Uterus (tissue), 4 donors: ENCODE measurements around the gene ARPP19. TPM values are rescaled to one million over a fixed set of nuclear protein-coding genes. Genes with fewer than 3 reads are reported as not detected.

ENCODE experiments used
- DNase-seq, 2 donors: peaks; one replicate each; pipeline ENCODE4 v3.0.0-alpha.2; 2019 to 2020
- H3K27ac ChIP-seq, 2 donors: fragments of 200-600 bp; sonication (generic); 1 replicate in 1 of 2; 2 replicates in 1 of 2; pipeline ENCODE4 v1.5.1; 2016 to 2018
- H3K27me3 ChIP-seq, 2 donors: fragments of 200-600 bp; sonication (generic); one replicate each; pipeline ENCODE4 v1.5.1; 2018 to 2019; ENCODE audit warnings: control low read depth in 1 of 2
- H3K36me3 ChIP-seq, 2 donors: fragments of 200-600 bp; sonication (generic); one replicate each; pipeline ENCODE4 v1.5.1; 2019; ENCODE audit warnings: control low read depth in 1 of 2
- H3K4me1 ChIP-seq, 2 donors: fragments of 200-600 bp; sonication (generic); one replicate each; pipeline ENCODE4 v1.5.1; 2018 to 2019; ENCODE audit warnings: control low read depth in 1 of 2
- H3K4me3 ChIP-seq, 2 donors: fragments of 200-600 bp; sonication (generic); 1 replicate in 1 of 2; 2 replicates in 1 of 2; pipeline ENCODE4 v1.5.1; 2018 to 2019; ENCODE audit warnings: mild to moderate bottlenecking in 1 of 2
- H3K9me3 ChIP-seq, 2 donors: fragments of 200-600 bp; sonication (generic); one replicate each; pipeline ENCODE4 v1.5.1; 2019; ENCODE audit warnings: control low read depth in 1 of 2
- POLR2A ChIP-seq, 2 donors: fragments of 450-650 bp; IDR thresholded peaks; one replicate each; pipeline ENCODE4 v1.6.1; 2016; ENCODE audit warnings: antibody characterized with exemption in 2 of 2, mild to moderate bottlenecking in 1 of 2, moderate library complexity in 1 of 2
- intact Hi-C: fragments of 100-400 bp; cut with DNase I; formaldehyde crosslinking; loops from one replicate; pipeline ENCODE4 v1.15.1; 2023; ENCODE audit warnings: low total_unique reads
- total RNA-seq, 4 donors: library from RNA; depleted of rRNA in 3 of 4; stranded (reverse); fragments of >200 nt in 3 of 4; gene quantifications; one replicate each; pipeline versions ENCODE4 v1.1.0 to v1.2.4, GENCODE V29; 2014 to 2023
- TF ChIP-seq, protein P1 (sequence below), 4 experiments: fragments of 200-600 bp in 2 of 4; fragments of 450-650 bp in 2 of 4; sonication (generic) in 2 of 4; IDR thresholded peaks; one replicate each; pipeline ENCODE4 v1.5.1; 2016 to 2019; ENCODE audit warnings: antibody characterized with exemption in 4 of 4, mild to moderate bottlenecking in 2 of 4, moderate library complexity in 1 of 4
- donor health status: DM: yes; HTN: yes; CAD: no.

ARPP19 gene
- total RNA-seq, 4 donors from 2014 or later, result 45.3 to 250 (median 129) TPM

DNA sequence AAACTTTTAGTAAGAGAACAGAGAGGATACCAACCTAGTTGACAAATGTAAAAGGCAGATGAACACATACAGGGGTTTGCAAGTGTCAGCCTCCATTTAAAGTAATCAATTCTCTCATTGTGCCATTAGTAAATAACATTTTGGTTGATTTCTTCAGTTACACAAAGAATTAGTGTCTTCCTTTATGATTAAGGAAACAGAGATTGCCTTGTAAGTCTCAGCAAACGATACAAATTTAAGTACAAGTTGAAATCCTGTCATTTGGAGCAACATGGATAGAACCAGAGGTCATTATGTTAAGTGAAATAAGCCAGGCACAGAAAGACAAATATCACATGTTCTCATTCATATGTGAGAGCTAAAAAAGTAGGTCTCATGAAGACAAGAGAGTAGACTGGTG lies 66.2 kb downstream of the ARPP19 start:
- H3K4me3 ChIP-seq, result no peak overlapping the region
- DNase-seq, result no peak
- H3K27me3 ChIP-seq, result no peaks in the 10 kb centered on the region
- no peaks in the 10 kb centered on the region for H3K36me3 ChIP-seq
- H3K9me3 ChIP-seq, result no peaks in the 10 kb centered on the region
- no peak for TF ChIP-seq POLR2A (IDR thresholded peaks at IDR 0.05)
- TF ChIP-seq, protein P1, sequence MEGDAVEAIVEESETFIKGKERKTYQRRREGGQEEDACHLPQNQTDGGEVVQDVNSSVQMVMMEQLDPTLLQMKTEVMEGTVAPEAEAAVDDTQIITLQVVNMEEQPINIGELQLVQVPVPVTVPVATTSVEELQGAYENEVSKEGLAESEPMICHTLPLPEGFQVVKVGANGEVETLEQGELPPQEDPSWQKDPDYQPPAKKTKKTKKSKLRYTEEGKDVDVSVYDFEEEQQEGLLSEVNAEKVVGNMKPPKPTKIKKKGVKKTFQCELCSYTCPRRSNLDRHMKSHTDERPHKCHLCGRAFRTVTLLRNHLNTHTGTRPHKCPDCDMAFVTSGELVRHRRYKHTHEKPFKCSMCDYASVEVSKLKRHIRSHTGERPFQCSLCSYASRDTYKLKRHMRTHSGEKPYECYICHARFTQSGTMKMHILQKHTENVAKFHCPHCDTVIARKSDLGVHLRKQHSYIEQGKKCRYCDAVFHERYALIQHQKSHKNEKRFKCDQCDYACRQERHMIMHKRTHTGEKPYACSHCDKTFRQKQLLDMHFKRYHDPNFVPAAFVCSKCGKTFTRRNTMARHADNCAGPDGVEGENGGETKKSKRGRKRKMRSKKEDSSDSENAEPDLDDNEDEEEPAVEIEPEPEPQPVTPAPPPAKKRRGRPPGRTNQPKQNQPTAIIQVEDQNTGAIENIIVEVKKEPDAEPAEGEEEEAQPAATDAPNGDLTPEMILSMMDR (IDR thresholded peaks at IDR 0.05), result no peak
- H3K4me1 ChIP-seq, result no peaks in the 10 kb centered on the region
- no peak overlapping the region for H3K27ac ChIP-seq
- intact Hi-C loops, result no loop called here

DNA sequence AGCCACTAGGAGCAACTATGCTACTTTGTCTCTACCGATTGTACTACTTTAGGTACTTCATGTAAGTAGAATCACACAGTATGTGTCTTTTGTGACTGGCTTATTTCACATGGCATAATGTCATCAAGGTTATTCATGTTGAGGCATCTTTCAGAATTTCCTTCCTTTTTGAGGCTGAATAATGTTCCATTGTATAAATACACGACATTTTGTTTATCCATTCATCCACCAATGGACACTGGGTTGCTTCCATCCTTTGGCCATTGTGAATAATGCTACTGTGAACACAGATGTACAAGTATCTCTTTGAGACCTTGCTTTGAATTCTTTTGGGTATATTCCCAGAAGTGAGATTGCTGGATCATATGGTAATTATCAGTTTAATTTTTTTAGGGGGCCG lies 69.3 kb downstream of the ARPP19 start:
- no peak for DNase-seq
- Histone ChIP-seq H3K36me3 (no peaks in the 10 kb centered on the region), H3K9me3 (no peaks in the 10 kb centered on the region), H3K27ac (no peak overlapping the region), H3K4me3 (no peak overlapping the region), H3K27me3 (no peaks in the 10 kb centered on the region), H3K4me1 (no peaks in the 10 kb centered on the region)
- intact Hi-C loops, result no loop called here
- TF ChIP-seq, protein P1 (IDR thresholded peaks at IDR 0.05), result no peak
- TF ChIP-seq POLR2A (IDR thresholded peaks at IDR 0.05), result no peak

DNA sequence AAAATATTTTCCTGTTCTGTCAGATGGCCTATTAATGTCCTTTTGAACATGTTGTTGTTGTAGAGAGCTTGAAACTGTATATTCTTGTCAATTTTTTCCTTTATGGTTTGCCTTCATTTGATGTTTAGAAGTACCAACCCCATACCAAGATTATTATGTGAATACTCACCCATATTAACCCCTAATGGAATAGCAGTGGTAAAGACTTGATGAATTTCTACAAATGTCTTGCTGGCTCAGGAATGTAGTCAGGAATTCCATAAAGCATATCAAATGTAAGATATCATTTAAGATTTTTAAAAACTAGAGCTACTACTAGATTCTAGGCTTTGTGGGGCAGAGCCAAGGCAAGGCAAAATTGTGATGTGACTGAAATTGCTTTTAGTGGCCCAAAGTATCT lies 70.1 kb downstream of the ARPP19 start:
- intact Hi-C loops, result no loop called here
- no peak overlapping the region for H3K27ac ChIP-seq
- no peak for DNase-seq
- no peaks in the 10 kb centered on the region for H3K4me1 ChIP-seq
- H3K9me3 ChIP-seq, result no peaks in the 10 kb centered on the region
- H3K27me3 ChIP-seq, result no peaks in the 10 kb centered on the region
- no peak overlapping the region for H3K4me3 ChIP-seq
- H3K36me3 ChIP-seq, result no peaks in the 10 kb centered on the region
- TF ChIP-seq, protein P1 (IDR thresholded peaks at IDR 0.05), result no peak
- no peak for TF ChIP-seq POLR2A (IDR thresholded peaks at IDR 0.05)

Other genes with a start within 250 kb of the ARPP19 start
- 10 to 100 TPM; 10.3 to 26.0 (median 22.7) TPM for gene MYO5A, start 40.1 kb downstream of the ARPP19 start, total RNA-seq
- gene ATOSA, start 110.4 kb upstream of the ARPP19 start, total RNA-seq, result 100 to 1,000 TPM in 1 of 4 donors, 10 to 100 TPM in 3; 45.0 to 114 (median 78.9) TPM
- not detected for gene ONECUT1, start 221.3 kb upstream of the ARPP19 start, total RNA-seq